Breast epithelium (tissue), 4 donors: ENCODE measurements around the gene ZMYND11. TPM values are rescaled to one million over a fixed set of nuclear protein-coding genes. Genes with fewer than 3 reads are reported as not detected.

Source experiments
- DNase-seq, 2 donors: peaks; one replicate each; pipeline ENCODE4 v3.0.0-alpha.2; 2019; ENCODE audit warnings: low spot score in 2 of 2
- H3K27ac ChIP-seq, 2 donors: fragments of 200-600 bp; sonication (generic) in 1 of 2; one replicate each; pipeline ENCODE4 v1.5.1; 2016 to 2019; ENCODE audit warnings: mild to moderate bottlenecking in 1 of 2
- H3K27me3 ChIP-seq, 2 donors: fragments of 200-600 bp; sonication (generic) in 1 of 2; one replicate each; pipeline versions ENCODE4 v1.5.1 to v1.6.0; 2017 to 2019; ENCODE audit warnings: control low read depth in 1 of 2, mild to moderate bottlenecking in 1 of 2
- H3K36me3 ChIP-seq: fragments of 200-600 bp; one replicate; pipeline ENCODE4 v1.5.1; 2019
- H3K4me1 ChIP-seq, 2 donors: fragments of 200-600 bp; sonication (generic); one replicate each; pipeline ENCODE4 v1.5.1; 2016 to 2019; ENCODE audit warnings: control low read depth in 1 of 2
- H3K4me3 ChIP-seq, 3 donors: fragments of 200-600 bp; sonication (generic); 1 replicate in 2 of 3; 2 replicates in 1 of 3; pipeline ENCODE4 v1.5.1; 2016 to 2019; ENCODE audit warnings: mild to moderate bottlenecking in 3 of 3, moderate library complexity in 2 of 3
- H3K9me3 ChIP-seq, 2 donors: fragments of 200-600 bp; sonication (generic) in 1 of 2; one replicate each; pipeline ENCODE4 v1.5.1; 2016 to 2019; ENCODE audit warnings: control low read depth in 1 of 2
- CTCF ChIP-seq, 3 donors: fragments of 450-650 bp; IDR thresholded peaks; one replicate each; pipeline ENCODE4 v1.5.1; 2016 to 2017; ENCODE audit warnings: antibody characterized with exemption in 3 of 3, mild to moderate bottlenecking in 3 of 3, moderate library complexity in 3 of 3
- POLR2A ChIP-seq: fragments of 450-650 bp; IDR thresholded peaks from one replicate; pipeline ENCODE4 v1.6.1; 2016; ENCODE audit warnings: antibody characterized with exemption, mild to moderate bottlenecking, moderate library complexity
- POLR2AphosphoS5 ChIP-seq, 3 donors: sonication (generic); formaldehyde crosslinking; IDR thresholded peaks; one replicate each; pipeline ENCODE4 v1.6.1; 2017; ENCODE audit warnings: antibody characterized with exemption in 3 of 3
- intact Hi-C: fragments of 100-400 bp; cut with DNase I; formaldehyde crosslinking; loops from one replicate; pipeline ENCODE4 v1.15.1; 2023; ENCODE audit warnings: low total_unique reads
- total RNA-seq, 3 donors: library from RNA; depleted of rRNA; stranded (reverse); fragments of >200 nt; gene quantifications; one replicate each; pipeline ENCODE4 v1.1.0, GENCODE V29; 2016

ZMYND11 gene
- total RNA-seq, 3 donors from 2014 or later = 73.7 to 96.2 (median 83.7) TPM

DNA sequence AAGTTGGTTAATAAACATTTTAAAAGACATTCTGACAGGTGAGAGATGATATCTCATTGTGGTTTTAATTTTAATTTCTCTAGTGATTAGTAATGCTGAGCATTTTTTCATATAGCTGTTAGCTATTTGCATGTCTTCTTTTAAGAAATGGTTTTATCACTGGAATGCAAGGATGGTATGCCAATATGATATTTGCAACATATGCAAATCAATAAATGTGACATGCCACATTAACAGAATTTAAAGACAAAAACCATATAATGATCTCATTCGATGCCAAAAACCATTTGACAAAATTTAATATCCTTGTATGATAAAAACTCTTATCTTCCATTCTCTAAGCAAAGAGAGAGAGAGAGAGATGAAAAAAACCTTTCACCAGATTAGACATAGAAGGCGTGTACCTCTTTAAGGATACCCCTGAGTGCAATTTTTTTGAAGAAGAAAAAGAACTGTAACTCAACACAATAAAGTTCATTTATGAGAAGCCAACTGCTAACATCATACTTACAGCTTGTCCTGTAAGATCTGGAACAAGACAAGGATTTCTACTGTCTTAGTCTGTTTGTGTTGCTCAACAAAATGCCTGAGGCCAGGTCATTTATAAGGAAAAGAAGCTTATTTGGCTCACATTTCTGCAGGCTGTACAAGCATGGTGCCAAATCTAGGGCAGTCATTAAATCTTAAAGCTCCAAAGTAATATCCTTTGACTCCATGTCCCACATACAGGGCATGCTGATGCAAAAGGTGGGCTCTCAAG lies 39.7 kb upstream of the ZMYND11 start:
- Histone ChIP-seq H3K27me3 (no peaks in the 10 kb centered on the region), H3K36me3 (no peaks in the 10 kb centered on the region), H3K9me3 (peaks cover 13 to 25% of the 10 kb centered on the region in 2 donors), H3K27ac (no peak overlapping the region), H3K4me1 (peaks cover 0 to 6% of the 10 kb centered on the region in 2 donors), H3K4me3 (no peak overlapping the region)
- DNase-seq = no peak
- TF ChIP-seq POLR2A (no peak), POLR2AphosphoS5 (IDR thresholded peaks at IDR 0.05) (no peak), CTCF (IDR thresholded peaks at IDR 0.05) (no peak)
- intact Hi-C loops = no loop called here

DNA sequence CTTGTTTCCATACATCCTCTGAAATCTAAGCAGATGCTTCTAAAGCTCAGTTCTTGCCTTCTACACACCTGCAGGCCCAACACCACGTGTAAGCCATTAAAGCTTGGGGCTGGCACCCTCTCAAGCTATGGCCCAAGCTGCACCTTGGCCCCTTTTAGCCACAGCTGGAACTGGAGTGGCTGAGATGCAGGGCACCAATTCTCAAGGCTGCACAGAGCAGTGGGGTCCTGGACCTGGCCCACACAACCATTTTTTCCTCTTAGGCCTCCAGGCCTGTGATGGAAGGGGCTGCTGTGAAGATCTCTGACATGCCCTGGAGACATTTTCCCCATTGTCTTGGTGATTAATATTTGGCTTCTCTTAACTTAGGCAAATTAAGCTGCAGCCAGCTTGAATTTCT lies 38.8 kb upstream of the ZMYND11 start:
- Histone ChIP-seq H3K4me1 (peaks cover 0 to 6% of the 10 kb centered on the region in 2 donors), H3K4me3 (no peak overlapping the region), H3K9me3 (peaks cover 13 to 25% of the 10 kb centered on the region in 2 donors), H3K27me3 (no peaks in the 10 kb centered on the region), H3K36me3 (no peaks in the 10 kb centered on the region), H3K27ac (no peak overlapping the region)
- no peak for DNase-seq
- no peak for TF ChIP-seq POLR2AphosphoS5 (IDR thresholded peaks at IDR 0.05)
- TF ChIP-seq CTCF (IDR thresholded peaks at IDR 0.05) = no peak
- TF ChIP-seq POLR2A = no peak
- intact Hi-C loops = no loop called here

- no peaks in the 10 kb centered on the region for H3K27me3 ChIP-seq
- H3K36me3 ChIP-seq = no peaks in the 10 kb centered on the region
- intact Hi-C loops = no loop called here
- no peaks in the 10 kb centered on the region for H3K9me3 ChIP-seq
- no peaks in the 10 kb centered on the region for H3K4me1 ChIP-seq
- TF ChIP-seq CTCF (IDR thresholded peaks at IDR 0.05) (no peak), POLR2AphosphoS5 (IDR thresholded peaks at IDR 0.05) (no peak), POLR2A (no peak)
- no peak for DNase-seq
- H3K27ac ChIP-seq = no peak overlapping the region
- no peak overlapping the region for H3K4me3 ChIP-seq
Measured at GRCh38 chr10:104416-104815, 30.8 kb upstream of the ZMYND11 start.

- Histone ChIP-seq H3K9me3 (no peaks in the 10 kb centered on the region), H3K27me3 (no peaks in the 10 kb centered on the region), H3K4me3 (no peak overlapping the region), H3K36me3 (no peaks in the 10 kb centered on the region), H3K27ac (no peak overlapping the region), H3K4me1 (no peaks in the 10 kb centered on the region)
- DNase-seq = no peak
- intact Hi-C loops = no loop called here
- TF ChIP-seq CTCF (IDR thresholded peaks at IDR 0.05) (no peak), POLR2A (no peak), POLR2AphosphoS5 (IDR thresholded peaks at IDR 0.05) (no peak)
Measured at GRCh38 chr10:104862-105565, 30.2 kb upstream of the ZMYND11 start.

- Histone ChIP-seq H3K27ac (no peak overlapping the region), H3K4me3 (no peak overlapping the region), H3K27me3 (no peaks in the 10 kb centered on the region), H3K4me1 (no peaks in the 10 kb centered on the region), H3K9me3 (no peaks in the 10 kb centered on the region), H3K36me3 (no peaks in the 10 kb centered on the region)
- no peak for TF ChIP-seq POLR2AphosphoS5 (IDR thresholded peaks at IDR 0.05)
- TF ChIP-seq CTCF (IDR thresholded peaks at IDR 0.05) = no peak
- no peak for TF ChIP-seq POLR2A
- intact Hi-C loops = no loop called here
- DNase-seq = no peak
Measured at GRCh38 chr10:105806-106205, 29.4 kb upstream of the ZMYND11 start.
